T-helper 22 cell (primary cell): ENCODE data around the gene SSPN.

Experiments
- DNase-seq: peaks from one replicate; pipeline ENCODE4 v3.0.0-alpha.2; 2020; ENCODE audit warnings: low read depth

SSPN gene

GRCh38 chr12:26285401-26285800 lies 90.0 kb downstream of the SSPN start:
- no peak for DNase-seq

DNA sequence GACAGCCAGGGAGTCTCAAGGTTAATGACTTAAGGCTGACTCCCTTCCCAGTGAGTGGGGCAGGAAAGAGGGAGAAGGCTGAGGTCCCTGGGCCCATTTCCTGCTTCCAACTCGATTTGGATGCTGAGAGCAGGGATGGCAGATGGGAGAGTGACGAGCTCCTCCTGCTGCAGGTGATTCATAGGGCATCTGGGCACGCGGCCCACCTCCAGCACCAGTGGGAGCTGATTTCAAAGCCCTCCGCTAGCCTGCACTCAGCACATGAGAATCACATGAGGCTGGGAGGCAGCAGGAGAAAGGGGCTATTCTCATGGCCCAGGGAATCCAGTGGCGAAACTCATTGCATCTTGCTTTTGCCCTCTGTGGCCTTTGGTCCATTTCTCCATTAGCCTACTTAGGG lies 90.8 kb downstream of the SSPN start:
- no peak for DNase-seq

GRCh38 chr12:26287671-26288381 lies 92.5 kb downstream of the SSPN start:
- DNase-seq: no peak

- no peak for DNase-seq
Measured at GRCh38 chr12:26290565-26290964, 95.2 kb downstream of the SSPN start.

DNA sequence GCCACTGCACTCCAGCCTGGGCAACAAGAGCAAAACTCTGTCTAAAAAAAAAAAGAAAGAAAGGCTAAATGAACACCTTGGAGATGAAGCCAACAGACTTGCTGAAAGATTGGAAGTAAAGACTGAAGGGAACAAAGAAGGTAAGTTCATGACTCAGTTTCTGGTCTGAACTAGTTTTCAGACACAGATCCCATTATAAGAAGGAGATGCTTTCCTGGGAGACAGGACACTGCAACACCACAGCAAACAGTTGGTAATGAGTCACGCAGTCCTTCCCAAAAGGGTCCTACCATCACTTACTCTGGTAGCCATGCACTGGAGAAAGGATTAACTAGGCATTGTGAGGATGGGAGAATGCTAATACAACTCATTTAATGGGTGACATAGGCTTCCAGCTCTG lies 97.2 kb downstream of the SSPN start:
- no peak for DNase-seq

- no peak for DNase-seq
Measured at GRCh38 chr12:26293612-26294011, 98.2 kb downstream of the SSPN start.

DNA sequence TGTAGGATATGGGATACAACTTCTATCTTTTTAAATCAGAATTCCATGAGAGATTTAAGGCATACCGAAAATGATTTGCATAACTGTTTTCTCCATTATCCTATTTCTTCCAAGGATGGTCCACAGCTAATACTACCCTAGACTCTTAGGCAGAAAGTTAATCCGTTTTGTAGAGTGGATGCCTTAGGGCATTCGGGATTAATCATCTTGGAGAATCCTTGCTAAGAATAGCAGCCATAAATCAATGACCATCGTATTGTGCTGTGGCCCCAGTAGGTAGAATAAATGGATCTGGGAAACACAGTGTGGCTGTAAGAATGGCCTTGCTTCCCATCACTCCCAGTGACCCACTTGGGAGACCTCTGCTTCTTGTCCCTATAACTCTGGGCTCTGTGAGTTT lies 99.6 kb downstream of the SSPN start:
- DNase-seq: no peak

GRCh38 chr12:26297396-26298070 lies 102.2 kb downstream of the SSPN start:
- DNase-seq: no peak

GRCh38 chr12:26298785-26299621 lies 103.6 kb downstream of the SSPN start:
- no peak for DNase-seq

- no peak for DNase-seq
Measured at GRCh38 chr12:26299751-26300150, 104.4 kb downstream of the SSPN start.
